Panc1 (cell line): ENCODE data around the gene CCSER2.

ENCODE experiments used
- POLR2AphosphoS5 ChIP-seq: IDR thresholded peaks from 2 replicates; pipeline ENCODE4 v1.6.1; 2012; ENCODE audit warnings: mild to moderate bottlenecking, low read depth, low read length, moderate library complexity
- SIN3A ChIP-seq: IDR thresholded peaks from 2 replicates; pipeline ENCODE4 v1.6.1; 2012; ENCODE audit warnings: low read depth, mild to moderate bottlenecking, low read length, moderate library complexity, borderline replicate concordance; ENCODE audit not compliant: insufficient read depth
- TCF7L2 ChIP-seq: IDR thresholded peaks from 2 replicates; pipeline ENCODE4 v1.6.1; 2011; ENCODE audit warnings: mild to moderate bottlenecking, low read depth, low read length, inconsistent platforms
- TF ChIP-seq, protein P1 (sequence below): fragments of 450-650 bp; IDR thresholded peaks from 2 replicates; pipeline ENCODE4 v1.5.1; 2017; ENCODE audit warnings: mild to moderate bottlenecking
- TF ChIP-seq, protein P2 (sequence below), 2 experiments: IDR thresholded peaks; 2 replicates each; pipeline ENCODE4 v1.6.1; 2011 to 2012; ENCODE audit warnings: low read depth in 2 of 2, control low read depth in 1 of 2, low read length in 1 of 2, mild to moderate bottlenecking in 1 of 2, moderate library complexity in 1 of 2; ENCODE audit not compliant: insufficient read depth in 1 of 2

DNA sequence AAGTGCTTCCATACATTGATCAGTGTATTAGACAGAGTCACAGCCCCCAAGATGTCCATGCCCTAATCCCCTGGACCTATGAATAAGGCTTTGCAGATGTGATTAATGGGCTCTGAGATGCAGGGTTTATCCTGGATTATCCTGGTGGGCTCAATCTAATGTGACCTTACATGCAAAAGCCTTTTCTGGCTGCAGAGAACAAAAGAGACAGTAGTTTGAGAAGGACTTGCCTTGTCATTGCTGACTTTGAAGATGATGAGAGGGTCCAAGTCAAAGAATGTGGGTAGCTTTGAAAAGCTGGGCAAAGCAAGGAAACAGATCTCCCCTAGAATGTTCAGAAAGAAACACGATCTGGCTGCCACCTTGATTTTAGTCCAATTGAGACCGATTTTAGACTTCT is 238.7 kb downstream of the CCSER2 start:
- TF ChIP-seq, protein P1, sequence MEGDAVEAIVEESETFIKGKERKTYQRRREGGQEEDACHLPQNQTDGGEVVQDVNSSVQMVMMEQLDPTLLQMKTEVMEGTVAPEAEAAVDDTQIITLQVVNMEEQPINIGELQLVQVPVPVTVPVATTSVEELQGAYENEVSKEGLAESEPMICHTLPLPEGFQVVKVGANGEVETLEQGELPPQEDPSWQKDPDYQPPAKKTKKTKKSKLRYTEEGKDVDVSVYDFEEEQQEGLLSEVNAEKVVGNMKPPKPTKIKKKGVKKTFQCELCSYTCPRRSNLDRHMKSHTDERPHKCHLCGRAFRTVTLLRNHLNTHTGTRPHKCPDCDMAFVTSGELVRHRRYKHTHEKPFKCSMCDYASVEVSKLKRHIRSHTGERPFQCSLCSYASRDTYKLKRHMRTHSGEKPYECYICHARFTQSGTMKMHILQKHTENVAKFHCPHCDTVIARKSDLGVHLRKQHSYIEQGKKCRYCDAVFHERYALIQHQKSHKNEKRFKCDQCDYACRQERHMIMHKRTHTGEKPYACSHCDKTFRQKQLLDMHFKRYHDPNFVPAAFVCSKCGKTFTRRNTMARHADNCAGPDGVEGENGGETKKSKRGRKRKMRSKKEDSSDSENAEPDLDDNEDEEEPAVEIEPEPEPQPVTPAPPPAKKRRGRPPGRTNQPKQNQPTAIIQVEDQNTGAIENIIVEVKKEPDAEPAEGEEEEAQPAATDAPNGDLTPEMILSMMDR, result no peak
- no peak for TF ChIP-seq POLR2AphosphoS5
- TF ChIP-seq TCF7L2, result no peak
- TF ChIP-seq, protein P2, sequence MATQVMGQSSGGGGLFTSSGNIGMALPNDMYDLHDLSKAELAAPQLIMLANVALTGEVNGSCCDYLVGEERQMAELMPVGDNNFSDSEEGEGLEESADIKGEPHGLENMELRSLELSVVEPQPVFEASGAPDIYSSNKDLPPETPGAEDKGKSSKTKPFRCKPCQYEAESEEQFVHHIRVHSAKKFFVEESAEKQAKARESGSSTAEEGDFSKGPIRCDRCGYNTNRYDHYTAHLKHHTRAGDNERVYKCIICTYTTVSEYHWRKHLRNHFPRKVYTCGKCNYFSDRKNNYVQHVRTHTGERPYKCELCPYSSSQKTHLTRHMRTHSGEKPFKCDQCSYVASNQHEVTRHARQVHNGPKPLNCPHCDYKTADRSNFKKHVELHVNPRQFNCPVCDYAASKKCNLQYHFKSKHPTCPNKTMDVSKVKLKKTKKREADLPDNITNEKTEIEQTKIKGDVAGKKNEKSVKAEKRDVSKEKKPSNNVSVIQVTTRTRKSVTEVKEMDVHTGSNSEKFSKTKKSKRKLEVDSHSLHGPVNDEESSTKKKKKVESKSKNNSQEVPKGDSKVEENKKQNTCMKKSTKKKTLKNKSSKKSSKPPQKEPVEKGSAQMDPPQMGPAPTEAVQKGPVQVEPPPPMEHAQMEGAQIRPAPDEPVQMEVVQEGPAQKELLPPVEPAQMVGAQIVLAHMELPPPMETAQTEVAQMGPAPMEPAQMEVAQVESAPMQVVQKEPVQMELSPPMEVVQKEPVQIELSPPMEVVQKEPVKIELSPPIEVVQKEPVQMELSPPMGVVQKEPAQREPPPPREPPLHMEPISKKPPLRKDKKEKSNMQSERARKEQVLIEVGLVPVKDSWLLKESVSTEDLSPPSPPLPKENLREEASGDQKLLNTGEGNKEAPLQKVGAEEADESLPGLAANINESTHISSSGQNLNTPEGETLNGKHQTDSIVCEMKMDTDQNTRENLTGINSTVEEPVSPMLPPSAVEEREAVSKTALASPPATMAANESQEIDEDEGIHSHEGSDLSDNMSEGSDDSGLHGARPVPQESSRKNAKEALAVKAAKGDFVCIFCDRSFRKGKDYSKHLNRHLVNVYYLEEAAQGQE (IDR thresholded peaks at IDR 0.05; ENCODE audit: insufficient read depth in 1 of 2, low read depth in 2 of 2, low read length in 1 of 2), result no peak
- TF ChIP-seq SIN3A, result no peak
